RPMI7951 (cell line): ENCODE data around the gene KLF6. TPM values are rescaled to one million over a fixed set of nuclear protein-coding genes. Genes with fewer than 3 reads are reported as not detected.

Source experiments
- DNase-seq: peaks from one replicate; pipeline ENCODE4 v3.0.0-alpha.2; 2012; ENCODE audit warnings: low read depth
- total RNA-seq: library from RNA; depleted of rRNA; stranded (reverse); fragments of >200 nt; shearing (Covaris generic); gene quantifications from 2 replicates; pipeline ENCODE4 v1.2.3, GENCODE V29; 2014

The KLF6 gene
- total RNA-seq, 1 experiment from 2014 or later = 23.3 TPM

- DNase-seq = no peak
Observed at GRCh38 chr10:3787816-3788215, 2.8 kb upstream of the KLF6 start.

DNA sequence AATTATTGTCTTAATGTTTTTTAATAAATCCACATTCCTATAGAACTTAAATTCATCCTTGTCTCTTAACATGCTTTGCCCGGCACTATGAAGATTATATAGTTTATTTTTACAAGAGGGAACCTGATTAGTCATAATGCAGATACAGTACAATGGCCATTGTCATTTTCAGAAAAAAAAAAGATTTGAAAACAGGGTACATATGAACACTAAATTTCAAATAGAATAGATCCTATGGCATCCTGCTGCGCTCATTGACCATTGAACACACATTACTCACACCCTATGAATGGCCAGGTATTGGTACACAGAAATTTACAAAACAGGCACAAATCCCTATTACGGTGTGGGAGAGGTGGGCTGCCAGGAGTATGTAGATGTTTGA is 2.0 kb upstream of the KLF6 start:
- DNase-seq = no peak

DNA sequence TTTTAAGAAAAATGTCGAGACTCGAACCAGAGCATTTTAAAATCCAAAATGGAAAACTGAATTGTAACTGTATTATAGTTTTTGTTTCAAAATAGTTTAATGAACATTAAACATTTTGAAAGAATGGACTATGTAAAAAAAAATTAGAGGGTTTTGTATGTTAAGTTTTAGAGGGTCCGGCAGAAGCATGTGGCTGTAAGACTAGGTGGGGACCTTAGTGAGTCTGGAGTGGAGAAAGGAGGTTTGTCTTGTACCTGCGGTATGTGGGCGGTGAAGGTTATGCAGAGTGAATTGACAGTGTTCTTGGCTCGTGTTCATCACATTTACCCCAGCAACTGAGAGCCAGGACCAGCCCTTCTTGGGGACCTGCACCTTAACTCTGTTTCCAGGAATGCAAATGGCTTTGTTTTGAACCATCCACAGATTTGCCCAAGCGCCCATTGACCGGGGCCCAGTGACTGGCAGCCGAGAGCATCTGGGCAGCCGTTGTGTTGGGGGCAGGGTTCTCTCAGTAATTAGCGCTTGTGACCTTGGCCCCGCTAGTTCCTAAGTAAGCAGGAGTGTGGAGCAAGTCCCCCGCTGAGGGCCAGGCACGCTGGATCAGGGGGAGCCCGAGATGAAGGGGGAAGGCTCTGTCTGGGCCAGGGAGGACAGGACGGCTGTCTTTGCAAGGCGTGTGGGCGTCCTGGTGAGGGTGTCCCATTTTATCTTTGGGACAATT is 1.4 kb upstream of the KLF6 start:
- DNase-seq = peak; percentile 57

GRCh38 chr10:3785851-3786271 is 852 bp upstream of the KLF6 start:
- no peak for DNase-seq

- DNase-seq = peak; percentile 97
Observed at GRCh38 chr10:3785251-3785850, 342 bp upstream of the KLF6 start.

DNA sequence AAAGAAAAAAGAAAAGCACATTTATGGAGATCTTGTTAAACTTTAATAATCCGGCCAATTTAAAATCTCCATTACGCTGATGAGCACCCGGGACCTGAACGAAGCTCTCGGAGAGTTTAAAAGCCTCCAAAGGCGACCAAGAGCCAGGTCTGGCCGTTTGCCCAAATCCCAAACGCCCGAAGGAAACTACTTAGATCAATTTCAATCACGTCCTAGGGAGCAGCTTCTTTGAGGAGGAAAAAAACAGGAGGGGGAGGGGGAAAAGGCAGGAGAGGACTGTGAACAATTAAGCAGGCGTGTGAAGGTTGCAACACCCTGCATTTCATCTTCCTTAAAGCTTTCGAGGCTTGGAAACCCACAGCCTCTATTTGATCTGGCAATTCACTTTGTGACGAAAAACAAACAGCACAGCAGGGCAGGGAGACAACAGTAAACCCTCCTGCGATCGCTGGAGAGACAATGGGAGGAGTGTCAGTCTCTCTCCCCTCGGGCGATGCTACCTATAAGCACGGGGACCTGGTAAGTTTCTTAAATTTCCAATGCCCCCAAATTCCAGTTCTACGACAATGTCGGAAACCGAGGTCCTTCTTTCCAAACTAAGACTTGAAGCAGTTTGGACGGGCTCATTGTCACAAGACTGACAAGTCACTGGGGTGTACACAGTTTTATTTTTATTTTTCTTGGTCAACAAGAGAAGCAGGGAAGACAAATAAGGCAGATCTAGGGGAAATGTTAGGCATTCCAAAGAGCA is 1.2 kb downstream of the KLF6 start:
- peak; percentile 89 for DNase-seq

GRCh38 chr10:3783316-3783681 is 1.7 kb downstream of the KLF6 start:
- peak; percentile 91 for DNase-seq

DNA sequence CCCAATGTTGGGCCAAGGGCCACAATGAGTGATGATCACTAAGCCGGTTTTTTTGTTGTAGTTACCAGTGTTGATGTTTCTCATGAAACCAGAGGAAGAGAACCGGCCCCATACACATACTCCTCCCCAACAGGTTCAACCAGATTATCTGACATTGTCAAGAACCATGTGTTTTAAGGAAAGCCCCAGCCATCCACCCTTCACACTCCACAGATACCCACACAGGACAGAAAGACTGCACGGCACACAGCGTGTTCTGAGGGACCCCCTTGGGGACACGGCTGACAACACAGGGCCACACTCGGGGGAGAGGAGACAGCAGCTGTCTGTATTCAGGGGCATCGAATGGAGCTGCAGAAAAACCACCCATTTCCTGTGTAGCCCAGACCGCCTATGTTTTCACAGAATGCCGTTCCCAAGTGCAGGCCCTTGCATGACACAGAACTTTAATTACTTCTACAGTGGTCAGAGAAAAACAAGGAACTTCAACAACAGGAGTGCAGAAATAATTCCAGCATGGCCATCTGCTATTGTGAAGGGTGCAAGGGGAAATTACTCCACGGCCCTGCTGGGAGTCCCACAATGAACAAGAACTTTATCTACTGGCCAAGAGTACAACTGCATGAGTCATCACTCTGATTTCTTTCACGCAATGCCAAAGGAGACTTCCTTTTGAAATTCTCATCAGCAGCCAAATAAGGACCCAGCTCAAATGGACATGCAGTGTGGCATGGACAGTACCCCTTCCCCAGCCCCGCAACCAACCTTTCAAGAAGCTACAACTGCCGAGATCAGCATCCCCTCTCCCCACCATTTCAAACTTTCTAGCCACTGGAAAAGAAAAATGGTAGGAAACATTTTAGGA is 2.3 kb downstream of the KLF6 start:
- DNase-seq = peak; percentile 98

- DNase-seq = no peak
Observed at GRCh38 chr10:3782146-3782450, 2.9 kb downstream of the KLF6 start.

- peak; percentile 78 for DNase-seq
Observed at GRCh38 chr10:3781468-3782145, 3.4 kb downstream of the KLF6 start.

DNA sequence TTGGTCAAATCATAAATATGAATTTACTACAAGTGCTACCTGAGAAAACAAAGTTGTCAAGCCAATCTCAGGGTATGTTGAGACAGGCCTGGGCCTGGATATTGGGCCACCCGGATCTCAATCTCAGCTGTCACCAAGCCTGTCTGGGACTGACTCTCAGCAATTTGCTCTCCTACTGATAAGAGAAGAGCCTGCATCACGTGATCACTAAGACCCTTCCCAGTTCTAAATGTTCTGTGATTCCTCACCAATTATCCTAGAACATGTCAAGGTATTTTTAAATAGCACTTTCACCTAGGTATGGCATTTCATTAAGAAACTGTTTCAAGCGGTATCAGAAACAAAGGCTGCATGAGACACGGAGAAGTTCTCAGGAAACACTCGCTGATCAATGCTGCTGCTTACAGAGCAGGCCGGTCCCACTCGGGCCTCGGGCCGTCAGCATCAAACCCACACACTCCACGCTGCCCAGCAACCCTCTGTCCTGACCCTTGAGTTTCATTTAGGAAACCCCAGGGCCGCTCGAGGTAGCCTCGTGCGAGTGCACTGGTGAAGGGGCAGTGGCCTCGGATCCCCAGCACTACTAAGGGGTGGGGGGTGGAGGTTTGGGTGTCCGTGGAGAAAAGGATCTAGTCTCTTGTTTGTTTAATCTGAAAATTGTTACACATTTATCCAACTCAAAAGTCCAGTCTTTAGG is 4.1 kb downstream of the KLF6 start:
- no peak for DNase-seq

DNA sequence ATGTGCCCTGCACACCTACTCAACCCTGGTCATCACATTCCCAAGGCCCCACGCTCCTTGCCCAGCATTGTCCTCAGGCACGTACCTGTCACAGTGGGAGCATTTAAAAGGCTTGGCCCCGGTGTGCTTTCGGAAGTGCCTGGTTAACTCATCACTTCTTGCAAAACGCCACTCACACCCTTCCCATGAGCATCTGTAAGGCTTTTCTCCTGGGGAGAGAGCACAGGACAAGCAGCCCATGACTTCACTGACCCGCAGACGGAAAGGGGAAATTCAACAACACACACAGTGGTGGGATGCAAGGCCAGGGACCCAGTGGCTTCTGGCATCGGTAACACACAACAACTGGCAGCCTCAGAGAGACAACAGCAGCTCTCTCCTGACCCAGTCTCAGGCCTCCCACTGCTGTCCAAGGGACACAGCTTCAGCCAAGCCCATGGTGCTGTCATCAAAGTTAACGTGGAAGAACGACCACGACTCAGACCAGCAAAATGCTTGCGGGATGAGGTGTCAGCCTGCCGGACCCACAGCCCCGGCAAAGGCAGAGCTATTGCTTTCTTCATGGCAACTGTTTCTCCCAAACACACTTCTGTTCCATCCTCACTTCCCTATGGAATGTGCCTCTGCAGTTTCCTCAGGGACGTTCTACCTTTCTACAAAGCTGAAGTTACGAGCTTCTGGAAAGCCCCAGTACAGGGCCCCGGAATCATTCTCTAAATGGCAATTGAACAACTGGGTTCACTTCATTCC is 4.8 kb downstream of the KLF6 start:
- peak; percentile 85 for DNase-seq

DNA sequence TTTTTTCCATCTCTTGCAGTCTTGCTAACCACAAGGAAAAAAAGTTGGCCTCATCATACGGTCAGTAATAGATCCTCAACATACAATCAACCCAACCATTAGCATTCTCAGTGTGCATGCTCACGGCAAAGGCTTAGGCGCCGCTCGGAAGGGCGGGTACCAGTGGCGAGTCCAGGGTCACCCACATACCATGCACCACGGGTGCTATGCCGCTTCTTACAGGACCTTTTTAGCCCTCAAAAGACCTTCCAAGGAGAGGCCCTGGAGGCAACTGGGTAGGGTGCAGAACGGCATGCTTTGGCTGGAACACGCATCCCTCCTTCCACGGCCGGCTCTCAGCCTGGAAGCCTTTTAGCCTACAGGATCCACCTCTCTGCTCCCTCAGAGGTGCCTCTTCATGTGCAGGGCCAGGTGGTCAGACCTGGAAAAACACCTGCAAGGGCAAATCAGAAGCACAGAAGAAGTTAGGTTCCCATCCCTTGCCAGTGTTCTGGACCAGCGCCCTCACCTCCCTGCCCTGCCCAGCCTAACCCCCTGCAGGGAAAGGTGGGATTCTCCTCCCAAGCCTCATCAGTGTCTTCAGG is 5.8 kb downstream of the KLF6 start:
- DNase-seq = peak; percentile 56

DNA sequence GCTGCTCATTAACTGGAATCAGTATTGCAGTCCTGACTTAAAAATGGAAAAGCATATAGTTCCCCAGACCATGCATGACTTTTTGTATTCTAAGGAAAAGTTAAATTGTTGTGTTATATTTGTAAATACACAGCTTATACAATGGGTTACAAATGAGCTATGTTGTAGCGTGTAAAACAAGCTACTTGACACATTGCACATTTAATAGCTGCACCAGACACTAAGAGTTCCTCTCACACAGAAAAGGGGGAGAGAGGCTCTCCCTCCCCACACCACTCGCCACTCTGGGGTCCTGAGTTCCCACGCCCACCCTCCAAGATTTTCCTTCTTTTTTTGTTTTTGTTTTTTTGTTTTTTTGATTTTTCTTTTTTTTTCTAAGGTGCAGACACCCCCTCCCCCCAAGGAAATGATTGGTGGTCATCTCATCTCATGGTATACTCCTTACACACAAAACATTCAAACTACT is 6.3 kb downstream of the KLF6 start:
- no peak for DNase-seq

DNA sequence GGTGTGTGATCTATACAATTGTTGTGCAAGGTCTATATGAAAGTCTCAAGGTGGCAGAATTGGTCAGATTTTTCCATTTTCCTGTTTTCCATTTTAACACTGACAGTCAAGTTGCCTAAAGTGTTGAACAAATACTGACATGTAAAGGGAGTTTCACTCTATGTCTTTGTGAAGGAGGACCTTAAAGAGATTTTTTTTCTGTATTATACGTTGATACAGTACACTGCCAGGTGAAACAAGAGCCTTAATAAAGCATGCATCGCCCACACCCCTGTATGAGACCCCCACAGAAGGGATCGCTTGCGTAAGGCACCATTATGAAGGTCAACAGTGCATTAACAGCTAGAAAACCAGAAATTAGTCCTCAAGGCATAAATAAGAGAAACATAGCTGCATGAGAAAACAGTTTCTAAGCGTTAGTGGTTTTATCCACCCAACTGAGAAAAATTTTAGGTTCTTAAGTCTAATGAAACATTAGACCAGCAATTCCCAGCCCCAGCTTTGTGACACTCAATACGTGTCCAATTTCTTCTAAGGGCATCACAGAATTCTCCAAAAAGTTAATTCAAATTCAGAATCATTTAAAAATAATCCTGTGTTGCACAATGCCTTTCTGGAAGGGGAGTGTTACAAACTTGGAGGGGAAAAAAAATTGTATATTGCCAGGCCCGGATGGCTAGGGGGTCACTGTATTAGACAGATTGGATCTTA is 6.9 kb downstream of the KLF6 start:
- peak; percentile 37 for DNase-seq

GRCh38 chr10:3776796-3777571 is 8.0 kb downstream of the KLF6 start:
- DNase-seq = peak; percentile 98

DNA sequence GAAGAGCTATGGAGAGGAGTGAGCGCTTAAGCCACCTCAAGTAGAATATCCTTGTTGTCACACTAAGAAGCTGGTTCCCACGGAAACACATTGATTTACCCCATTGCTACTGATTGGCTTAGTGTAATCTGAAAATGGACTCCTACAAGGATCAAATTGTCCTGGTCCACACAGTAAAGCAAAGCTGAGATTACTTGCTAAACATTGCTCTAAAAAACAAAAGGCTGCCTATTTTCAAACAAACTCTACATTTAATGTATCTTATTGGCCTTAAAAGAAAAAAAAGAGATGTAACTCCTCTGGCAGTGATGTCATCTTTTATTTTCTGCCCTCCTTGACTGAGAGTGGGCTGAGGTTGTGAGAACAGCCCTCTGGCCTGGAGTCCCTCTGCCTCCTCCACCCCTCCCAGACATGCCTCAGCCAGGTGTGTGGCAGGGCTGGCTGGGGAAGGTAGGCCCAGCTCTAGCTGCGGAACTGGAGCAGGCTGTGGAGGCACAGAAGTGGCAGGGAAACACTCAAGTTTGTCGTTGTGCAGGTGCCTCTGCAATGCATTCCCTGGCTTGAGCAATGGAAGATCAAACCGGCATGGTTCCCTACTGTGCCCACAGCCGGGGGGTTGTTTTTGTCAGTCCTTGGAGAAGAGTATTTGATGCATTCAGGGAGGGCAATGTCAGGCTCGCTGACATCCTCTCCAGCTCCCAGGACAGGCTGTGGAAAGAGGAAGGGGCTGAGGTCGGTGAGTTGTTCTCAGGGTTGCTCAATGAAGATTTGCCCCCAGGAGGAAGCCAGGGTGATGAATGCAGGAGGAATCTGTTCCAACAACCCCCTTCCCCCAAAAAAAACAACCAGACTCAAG is 9.1 kb downstream of the KLF6 start:
- peak; percentile 70 for DNase-seq
